ENCODE data around the gene YARS1. TPM values are rescaled to one million over a fixed set of nuclear protein-coding genes. Genes with fewer than 3 reads are reported as not detected.
"Not testable (repeated sequence)": the region's sequence is repeated elsewhere in the genome, so short reads cannot be mapped to it uniquely, and the experiment has no call there.

YARS1 gene
- total RNA-seq, 3 donors from 2014 or later = 53.8 to 67.5 (median 67.2) TPM

GRCh38 chr1:32811265-32811664, 5.9 kb downstream of the YARS1 start:
- Histone ChIP-seq H3K27me3 (no peaks in the 10 kb centered on the region), H3K27ac (no peak overlapping the region), H3K36me3 (no peaks in the 10 kb centered on the region), H3K4me1 (no peaks in the 10 kb centered on the region), H3K4me3 (no peak overlapping the region), H3K9me3 (no peaks in the 10 kb centered on the region)
- intact Hi-C loops (cut with DNase I; ENCODE audit: low total_unique reads) = no loop called here
- no peak for DNase-seq (ENCODE audit: low spot score in 2 of 2)
- no peak for TF ChIP-seq POLR2A (IDR thresholded peaks at IDR 0.05)
- no peak for TF ChIP-seq POLR2AphosphoS5 (IDR thresholded peaks at IDR 0.05)
- no peak for TF ChIP-seq CTCF (IDR thresholded peaks at IDR 0.05)

- no peak for TF ChIP-seq POLR2AphosphoS5 (IDR thresholded peaks at IDR 0.05)
- TF ChIP-seq POLR2A (IDR thresholded peaks at IDR 0.05) = no peak
- TF ChIP-seq CTCF (IDR thresholded peaks at IDR 0.05) = no peak
- no peak overlapping the region for H3K27ac ChIP-seq
- no peaks in the 10 kb centered on the region for H3K9me3 ChIP-seq
- no peaks in the 10 kb centered on the region for H3K36me3 ChIP-seq
- H3K4me3 ChIP-seq = no peak overlapping the region
- no peak for DNase-seq (ENCODE audit: low spot score in 2 of 2)
- H3K4me1 ChIP-seq = no peaks in the 10 kb centered on the region
- intact Hi-C loops (cut with DNase I; ENCODE audit: low total_unique reads) = no loop called here
- H3K27me3 ChIP-seq = no peaks in the 10 kb centered on the region
These were observed 6.8 kb downstream of the YARS1 start for GRCh38 chr1:32810358-32810757.

- H3K27me3 ChIP-seq = no peaks in the 10 kb centered on the region
- H3K27ac ChIP-seq = no peak overlapping the region
- H3K9me3 ChIP-seq = no peaks in the 10 kb centered on the region
- no peaks in the 10 kb centered on the region for H3K36me3 ChIP-seq
- H3K4me1 ChIP-seq = no peaks in the 10 kb centered on the region
- TF ChIP-seq CTCF (IDR thresholded peaks at IDR 0.05) = no peak
- no peak for TF ChIP-seq POLR2A (IDR thresholded peaks at IDR 0.05)
- no peak for TF ChIP-seq POLR2AphosphoS5 (IDR thresholded peaks at IDR 0.05)
- intact Hi-C loops (cut with DNase I; ENCODE audit: low total_unique reads) = no loop called here
- DNase-seq (ENCODE audit: low spot score in 2 of 2) = no peak
- no peak overlapping the region for H3K4me3 ChIP-seq
These were observed 8.6 kb downstream of the YARS1 start for GRCh38 chr1:32808580-32808979.

GRCh38 chr1:32806910-32807523, 10.1 kb downstream of the YARS1 start:
- no peak overlapping the region for H3K27ac ChIP-seq
- no peaks in the 10 kb centered on the region for H3K36me3 ChIP-seq
- H3K4me3 ChIP-seq = no peak overlapping the region
- H3K4me1 ChIP-seq = no peaks in the 10 kb centered on the region
- no peaks in the 10 kb centered on the region for H3K9me3 ChIP-seq
- no peaks in the 10 kb centered on the region for H3K27me3 ChIP-seq
- no peak for DNase-seq (ENCODE audit: low spot score in 2 of 2)
- no peak for TF ChIP-seq POLR2AphosphoS5 (IDR thresholded peaks at IDR 0.05)
- no peak for TF ChIP-seq CTCF (IDR thresholded peaks at IDR 0.05)
- TF ChIP-seq POLR2A (IDR thresholded peaks at IDR 0.05) = no peak
- intact Hi-C loops (cut with DNase I; ENCODE audit: low total_unique reads) = no loop called here

- no peaks in the 10 kb centered on the region for H3K9me3 ChIP-seq
- H3K36me3 ChIP-seq = no peaks in the 10 kb centered on the region
- DNase-seq (ENCODE audit: low spot score in 2 of 2) = no peak
- intact Hi-C loops (cut with DNase I; ENCODE audit: low total_unique reads) = no loop called here
- no peak overlapping the region for H3K27ac ChIP-seq
- no peaks in the 10 kb centered on the region for H3K27me3 ChIP-seq
- TF ChIP-seq POLR2A (IDR thresholded peaks at IDR 0.05) (no peak), CTCF (IDR thresholded peaks at IDR 0.05) (no peak), POLR2AphosphoS5 (IDR thresholded peaks at IDR 0.05) (no peak)
- no peak overlapping the region for H3K4me3 ChIP-seq
- no peaks in the 10 kb centered on the region for H3K4me1 ChIP-seq
These were observed 10.9 kb downstream of the YARS1 start for GRCh38 chr1:32806290-32806689.

- H3K4me1 ChIP-seq; intact Hi-C loops (cut with DNase I; ENCODE audit: low total_unique reads); H3K9me3 ChIP-seq; H3K27me3 ChIP-seq; H3K36me3 ChIP-seq; DNase-seq (ENCODE audit: low spot score in 2 of 2); H3K4me3 ChIP-seq; H3K27ac ChIP-seq: not testable (repeated sequence)
These were observed 12.7 kb downstream of the YARS1 start for GRCh38 chr1:32804460-32804859.

Data from breast epithelium (tissue), 4 donors.